GM19395 (cell line): Measurements from ENCODE around the gene LFNG.
A peak's percentile ranks its signal among the peaks of the same experiment; 100 is the strongest.
"Not testable (repeated sequence)": the region's sequence is repeated elsewhere in the genome, so short reads cannot be mapped to it uniquely, and the experiment has no call there.

ENCODE experiments used
- ATAC-seq: cut with Tn5 transposase; IDR thresholded peaks from one replicate; pipeline ENCODE4 v1.9.1; 2021; ENCODE audit warnings: mild to moderate bottlenecking, moderate library complexity; ENCODE audit not compliant: unreplicated experiment

Gene LFNG

DNA sequence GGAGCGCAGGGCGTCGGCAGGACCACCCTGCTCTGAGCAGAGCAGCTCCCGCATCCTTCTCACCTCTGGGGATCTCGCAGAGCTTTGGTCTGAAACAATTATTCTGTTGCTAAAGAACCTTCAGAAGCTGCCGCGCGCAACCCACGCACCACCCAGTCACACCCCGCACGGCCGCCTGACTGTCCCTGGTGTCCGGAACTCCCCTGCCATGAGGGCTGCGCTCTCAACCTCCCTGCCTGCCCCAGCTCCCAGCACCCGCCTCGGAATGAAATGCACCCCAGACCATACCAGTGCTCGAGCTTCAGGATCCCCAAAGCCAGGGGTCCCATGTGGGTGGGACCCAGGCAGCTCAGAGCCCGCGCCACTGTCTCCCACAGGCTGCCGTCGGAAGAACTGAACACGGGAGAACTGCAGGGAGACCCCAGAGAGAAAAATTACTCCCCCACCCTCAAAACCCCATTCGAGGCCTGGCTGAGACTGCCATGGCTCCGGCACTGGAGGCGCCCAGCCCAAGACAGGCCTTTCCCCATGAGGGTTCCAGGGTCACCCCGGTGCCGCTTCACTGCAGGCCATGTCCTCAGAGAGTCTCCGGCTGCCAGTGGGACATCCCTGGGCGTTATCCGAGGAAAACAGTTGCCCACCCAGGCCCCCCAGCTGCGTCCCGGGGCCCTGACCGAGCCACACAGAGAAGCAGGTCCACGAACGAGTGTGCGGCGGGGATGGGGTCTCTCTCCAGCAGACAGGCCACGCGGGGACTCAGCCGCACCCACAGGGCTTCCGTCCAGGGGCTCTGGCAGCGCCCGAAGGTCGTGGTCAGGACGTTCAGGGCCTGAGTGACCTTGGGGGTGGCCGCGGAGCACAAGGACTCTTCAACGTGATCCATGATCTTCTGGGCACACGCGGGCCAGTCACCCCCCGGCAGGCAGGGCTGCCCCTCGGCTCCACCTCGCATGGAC lies 23.6 kb downstream of the LFNG start:
- ATAC-seq: no peak

DNA sequence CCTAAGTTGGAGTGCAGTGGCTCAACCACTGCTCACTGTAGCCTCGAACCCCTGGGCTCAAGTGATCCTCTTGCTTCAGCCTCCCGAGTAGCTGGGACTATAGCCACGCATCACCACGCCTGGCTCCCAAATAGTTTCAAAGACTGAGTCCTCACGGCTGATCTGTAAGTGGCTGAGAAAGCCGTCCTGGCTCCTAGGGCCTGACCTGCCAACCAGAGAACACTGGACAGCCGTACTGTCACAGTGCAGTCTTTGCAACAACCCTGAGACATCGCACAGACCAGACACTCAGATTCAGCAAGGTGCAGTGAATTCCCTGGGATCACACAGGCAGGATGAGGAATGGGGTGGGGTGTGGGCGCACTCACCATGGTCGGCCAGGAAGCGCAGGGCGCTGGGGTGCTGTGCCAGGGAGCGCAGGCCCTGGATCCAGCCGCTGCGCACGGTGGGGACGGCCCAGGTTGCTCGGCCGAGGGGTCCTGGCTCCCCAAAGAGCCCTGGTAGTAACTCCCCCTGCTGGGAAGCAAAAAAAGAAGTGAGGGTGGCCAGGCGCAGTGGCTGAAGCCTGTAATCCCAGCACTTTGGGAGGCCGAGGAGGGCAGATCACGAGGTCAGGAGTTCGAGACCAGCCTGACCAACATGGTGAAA lies 25.1 kb downstream of the LFNG start:
- ATAC-seq: no peak

DNA sequence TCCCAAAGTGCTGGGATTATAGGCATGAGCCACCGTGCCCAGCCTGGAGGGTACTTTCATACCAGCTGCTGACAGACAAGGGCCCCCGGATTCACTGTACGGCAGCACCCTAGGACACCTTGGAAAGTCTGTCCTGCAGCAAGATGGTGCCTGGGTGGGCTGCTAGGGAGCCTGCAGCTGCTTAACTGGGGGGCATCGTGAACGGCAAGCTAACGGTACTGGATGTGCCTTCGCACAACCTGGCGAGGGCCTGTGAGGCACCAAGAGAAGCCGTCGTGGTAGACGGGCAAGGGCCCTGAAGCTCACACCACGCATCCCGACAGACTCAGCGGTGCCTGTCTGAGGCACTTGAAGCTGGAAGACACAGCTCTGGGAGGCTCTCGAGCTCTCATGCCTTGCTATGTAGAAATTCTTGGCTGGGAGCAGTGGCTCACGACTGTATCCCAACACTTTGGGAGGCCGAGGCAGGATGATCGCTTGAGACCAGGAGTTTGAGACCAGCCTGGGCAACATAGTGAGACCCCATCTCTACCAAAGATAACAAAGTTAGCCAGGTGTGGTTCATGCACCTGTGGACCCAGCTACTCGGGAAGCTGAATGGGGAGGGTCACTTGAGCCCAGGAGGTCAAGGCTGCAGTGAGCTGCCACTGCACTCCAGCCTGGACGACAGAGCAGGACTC lies 26.3 kb downstream of the LFNG start:
- ATAC-seq: no peak

DNA sequence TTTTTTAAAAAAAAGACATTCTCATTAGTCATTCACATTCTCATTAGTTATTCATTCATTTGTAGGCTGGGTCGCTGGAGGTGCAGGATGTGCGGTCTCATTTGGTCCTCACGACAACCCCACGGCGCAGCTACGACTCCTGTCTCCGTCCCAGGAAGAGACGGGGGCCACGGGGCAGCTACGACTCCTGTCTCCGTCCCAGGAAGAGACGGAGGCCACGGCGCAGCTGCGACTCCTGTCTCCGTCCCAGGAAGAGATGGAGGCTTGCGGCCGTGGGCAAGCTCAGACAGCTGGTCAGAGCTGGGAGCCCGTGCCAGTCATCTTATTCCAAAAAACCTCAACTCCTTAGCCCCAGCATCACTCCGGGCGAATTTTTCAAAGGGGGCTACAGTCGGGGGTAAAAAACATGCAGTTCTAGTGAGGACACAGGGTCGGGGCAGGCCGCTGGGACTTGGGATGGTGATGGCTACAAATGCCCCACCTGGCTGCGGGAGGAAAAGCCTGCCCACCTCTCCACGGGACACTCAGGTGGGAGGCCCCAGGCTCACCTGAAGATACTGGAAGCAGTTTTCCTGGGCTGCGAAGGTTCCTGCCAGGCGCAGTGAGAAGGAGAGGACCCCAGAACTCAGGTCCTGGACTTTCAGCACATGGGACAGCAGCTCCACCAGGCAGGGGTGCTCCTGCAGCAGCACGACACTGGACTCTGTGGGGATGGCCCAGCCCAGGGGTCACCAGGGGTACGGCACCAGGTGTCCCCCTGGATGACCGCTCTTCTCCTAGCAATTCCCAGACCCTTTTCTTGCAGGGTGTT lies 27.4 kb downstream of the LFNG start:
- no peak for ATAC-seq

DNA sequence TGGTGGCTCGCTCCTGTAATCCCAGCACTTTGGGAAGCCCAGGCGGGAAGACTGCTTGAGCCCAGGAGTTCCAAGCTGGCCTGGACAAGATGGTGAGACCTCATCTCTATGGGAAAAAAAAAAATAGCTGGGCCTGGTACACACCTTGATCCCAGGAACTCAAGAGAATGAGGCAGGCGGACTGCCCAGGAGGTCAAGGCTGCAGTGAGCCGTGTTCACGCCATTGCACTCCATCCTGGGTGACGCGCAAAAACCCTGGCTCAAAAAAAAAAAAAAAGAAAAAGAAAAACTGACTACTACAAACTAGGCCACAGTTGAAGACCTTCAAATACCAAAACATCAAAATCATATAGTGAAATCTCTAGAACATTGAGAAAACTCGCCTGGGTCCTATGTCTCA lies 31.8 kb downstream of the LFNG start:
- no peak for ATAC-seq

DNA sequence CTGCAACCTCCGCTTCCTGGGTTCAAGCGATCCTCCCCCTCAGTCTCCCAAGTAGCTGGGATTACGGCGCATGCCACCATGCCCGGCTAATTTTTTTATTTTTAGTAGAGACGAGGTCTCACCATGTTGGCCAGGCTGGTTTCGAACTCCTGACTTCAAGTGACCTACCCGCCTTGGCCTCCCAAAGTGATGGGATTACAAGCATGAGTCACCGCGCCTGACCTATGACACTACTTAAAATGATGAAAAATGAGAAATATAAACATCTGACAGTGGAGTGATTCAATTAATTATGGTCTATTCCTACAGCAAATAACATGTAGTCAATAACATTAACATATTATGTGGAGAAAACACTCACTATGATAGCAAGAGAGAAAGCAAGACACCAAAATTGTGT lies 33.5 kb downstream of the LFNG start:
- no peak for ATAC-seq

DNA sequence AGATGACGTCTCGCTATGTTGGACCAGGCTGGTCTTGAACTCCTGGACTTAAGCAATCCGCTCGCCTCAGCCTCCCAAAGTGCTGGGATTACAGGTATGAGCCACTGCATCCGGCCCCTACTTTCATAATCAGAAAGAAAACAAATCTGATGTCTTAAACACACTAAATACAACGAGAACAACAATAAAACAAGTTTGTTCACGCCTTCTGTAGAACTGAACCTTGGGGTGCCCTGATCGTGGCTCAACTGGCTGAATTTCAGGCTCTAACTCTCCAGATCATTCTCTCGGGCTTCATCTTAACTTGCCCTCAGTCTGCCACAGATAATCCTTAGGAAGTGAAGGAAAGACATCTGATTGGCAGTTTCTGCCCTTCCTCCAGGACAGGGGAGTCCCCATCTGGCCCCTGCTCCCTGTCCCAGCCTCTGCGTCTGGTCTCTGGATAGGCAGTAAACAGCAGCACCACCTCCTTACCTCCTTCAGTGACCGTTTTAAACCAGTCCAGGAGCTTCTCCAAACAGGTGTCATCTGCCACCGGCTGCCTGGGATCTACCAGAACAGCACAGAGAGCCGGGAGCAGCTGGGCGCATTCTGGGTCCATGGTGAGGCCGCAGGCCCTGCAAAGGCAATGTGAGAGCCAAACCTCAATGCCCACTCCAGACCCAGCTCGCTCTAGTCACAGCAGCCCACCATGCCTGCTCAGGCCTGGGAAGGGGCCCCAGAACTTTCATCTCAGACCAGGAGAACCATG lies 34.4 kb downstream of the LFNG start:
- ATAC-seq: no peak

DNA sequence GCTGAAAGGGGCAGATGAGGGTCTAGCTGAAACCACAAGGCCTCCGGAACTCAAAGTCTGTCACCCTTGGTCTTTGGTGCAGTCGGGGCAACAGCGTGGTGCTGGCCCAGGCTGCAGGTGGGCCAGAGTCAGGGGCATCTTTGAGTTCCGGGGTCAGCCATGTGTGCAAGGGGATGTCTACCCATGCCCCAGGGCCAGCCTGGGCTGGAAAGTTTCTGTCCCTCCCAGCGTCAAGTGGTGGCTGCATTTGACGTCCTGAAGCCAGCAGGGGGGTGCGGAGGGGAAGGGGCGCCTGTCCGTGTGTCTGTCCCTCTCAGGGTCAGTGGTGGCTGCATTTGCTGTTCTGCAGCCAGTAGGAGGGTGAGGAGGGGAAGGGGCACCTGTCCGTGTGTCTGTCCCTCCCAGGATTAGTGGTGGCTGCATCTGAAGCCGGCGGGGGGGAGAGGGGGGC lies 35.1 kb downstream of the LFNG start:
- ATAC-seq: no peak

DNA sequence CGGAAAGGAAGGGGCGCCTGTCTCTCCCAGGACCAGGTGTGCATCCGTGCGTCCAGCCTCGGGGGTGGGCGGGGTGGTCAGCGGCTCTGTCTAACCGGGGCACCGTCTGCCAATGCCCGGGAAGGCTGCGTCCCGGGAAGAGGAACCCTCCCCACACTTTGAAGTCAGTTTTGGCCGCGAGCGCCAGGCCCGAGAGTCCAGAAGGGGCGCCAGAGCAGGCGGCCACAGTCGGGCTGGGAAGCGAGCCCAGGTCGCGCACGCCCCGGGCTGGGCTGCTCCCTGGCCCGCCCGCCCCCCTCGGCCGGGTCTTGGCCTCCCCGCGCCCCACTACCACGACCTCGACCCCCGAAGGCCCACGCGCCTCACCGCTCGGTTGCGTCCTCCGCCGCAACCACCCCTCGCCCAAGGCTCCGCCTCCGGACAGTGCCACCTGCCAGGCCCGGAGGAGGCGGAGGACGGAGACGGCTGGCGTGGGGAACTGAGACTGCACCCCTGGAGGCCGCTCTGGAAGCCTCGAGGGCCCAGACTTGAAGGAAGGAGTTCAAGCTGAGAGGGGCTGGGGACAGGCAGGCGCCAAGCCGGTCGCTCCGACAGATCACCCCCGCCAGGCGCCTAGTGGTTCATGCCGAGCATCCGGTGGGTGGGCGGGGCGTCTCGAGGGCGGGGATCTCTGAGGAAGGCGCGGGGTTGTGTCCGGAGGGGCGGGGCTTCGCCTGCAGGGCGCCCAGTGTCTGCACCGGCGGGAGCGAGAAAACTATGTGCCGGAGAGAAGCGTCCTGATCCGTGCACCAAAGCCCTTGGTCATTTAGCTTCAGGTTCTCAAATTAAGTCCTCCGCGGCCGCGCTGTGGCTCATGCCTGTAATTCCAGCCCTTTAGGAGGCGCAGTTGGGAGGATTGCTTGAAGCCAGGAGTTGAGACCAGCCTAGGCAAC lies 35.8 kb downstream of the LFNG start, which contains the start of gene BRAT1:
TSS of gene BRAT1 (minus strand) at position 404 of the 932 bp plus-strand sequence. CDS start 1,093 bp downstream, outside the sequence.
- peak; percentile 68 for ATAC-seq

DNA sequence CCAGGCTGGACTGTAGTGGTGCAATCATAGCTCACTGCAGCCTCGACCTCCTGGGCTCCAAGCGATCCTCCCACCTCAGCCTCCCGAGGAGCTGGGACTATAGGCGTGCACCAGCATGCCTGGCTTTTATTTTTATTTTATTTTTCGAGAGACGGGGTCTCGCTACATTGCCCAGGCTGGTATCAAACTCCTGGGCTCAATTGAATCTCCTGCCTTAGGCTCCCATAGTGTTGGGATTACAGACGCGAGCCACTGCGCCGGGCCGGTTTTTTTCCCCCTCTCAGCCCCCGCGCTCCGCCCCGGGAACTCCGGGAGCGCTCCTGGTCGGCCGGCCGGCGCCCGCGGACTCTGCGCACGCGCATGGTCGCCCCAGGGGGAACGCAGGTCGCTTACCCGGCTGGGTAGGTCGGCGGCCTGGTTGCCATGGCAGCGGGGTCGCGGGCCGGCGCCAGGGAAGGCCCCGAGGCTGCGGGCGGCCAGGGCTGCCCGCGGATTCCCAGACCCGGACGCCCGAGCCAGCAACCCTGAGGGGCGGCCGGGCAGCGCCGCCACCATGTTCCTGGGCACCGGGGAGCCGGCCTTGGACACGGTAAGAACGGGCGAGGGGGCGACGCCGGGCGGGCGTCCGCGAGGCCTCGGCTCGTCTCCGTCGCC lies 39.2 kb downstream of the LFNG start, which contains the start of gene IQCE:
TSS of gene IQCE (plus strand) at position 351 of the 654 bp plus-strand sequence. CDS start at position 554, 203 bp downstream.
- peak; percentile 48 for ATAC-seq

DNA sequence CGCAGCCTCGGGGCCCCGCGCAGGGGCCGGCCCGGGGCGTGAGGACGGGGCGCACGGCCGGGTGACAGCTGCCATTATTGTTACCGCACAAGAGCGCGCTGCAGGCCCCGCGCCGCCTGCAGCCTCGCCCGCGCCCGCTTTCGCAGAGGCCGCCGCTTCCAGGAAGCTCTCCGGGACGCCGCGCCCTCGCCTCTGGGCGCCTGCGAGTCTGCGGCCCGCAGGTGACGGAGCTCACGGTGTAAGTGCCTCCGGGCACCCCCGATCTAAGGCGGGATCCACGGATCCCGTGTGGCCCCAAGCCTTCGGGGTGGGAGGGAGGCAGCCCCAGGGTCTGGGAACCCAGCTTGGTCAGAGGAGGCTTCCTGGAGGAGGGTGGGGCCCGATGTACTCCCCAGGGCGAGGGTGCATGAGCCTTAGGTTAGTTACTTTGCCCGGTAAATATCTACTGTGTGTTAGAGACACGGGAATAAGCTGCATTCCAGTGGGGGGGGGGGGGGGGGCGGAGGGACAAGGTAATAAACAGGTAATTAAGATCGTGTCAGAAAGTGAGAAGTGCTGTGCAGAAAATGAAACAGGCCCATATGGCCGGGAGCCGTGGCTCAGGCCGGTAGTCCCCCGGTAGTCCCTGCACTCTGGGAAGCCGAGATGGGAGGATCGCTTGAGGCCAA lies 39.8 kb downstream of the LFNG start:
- ATAC-seq: peak; percentile 3

DNA sequence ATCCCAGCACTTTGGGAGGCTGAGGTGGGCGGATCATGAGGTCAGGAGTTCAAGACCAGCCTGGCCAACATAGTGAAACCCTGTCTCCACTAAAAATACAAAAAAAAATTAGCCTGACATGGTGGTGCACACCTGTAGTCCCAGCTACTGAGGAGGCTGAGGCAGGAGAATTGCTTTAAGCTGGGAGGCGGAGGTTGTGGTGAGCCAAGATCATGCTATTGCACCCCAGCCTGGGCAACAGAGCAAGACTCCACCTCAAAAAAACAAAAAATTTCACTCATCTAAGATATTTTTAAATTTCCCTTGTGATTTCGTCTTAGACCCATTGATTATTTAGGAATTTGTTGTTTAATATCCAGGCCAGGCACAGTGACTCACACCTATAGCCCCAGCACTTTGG lies 44.4 kb downstream of the LFNG start:
- not testable (repeated sequence) for ATAC-seq

DNA sequence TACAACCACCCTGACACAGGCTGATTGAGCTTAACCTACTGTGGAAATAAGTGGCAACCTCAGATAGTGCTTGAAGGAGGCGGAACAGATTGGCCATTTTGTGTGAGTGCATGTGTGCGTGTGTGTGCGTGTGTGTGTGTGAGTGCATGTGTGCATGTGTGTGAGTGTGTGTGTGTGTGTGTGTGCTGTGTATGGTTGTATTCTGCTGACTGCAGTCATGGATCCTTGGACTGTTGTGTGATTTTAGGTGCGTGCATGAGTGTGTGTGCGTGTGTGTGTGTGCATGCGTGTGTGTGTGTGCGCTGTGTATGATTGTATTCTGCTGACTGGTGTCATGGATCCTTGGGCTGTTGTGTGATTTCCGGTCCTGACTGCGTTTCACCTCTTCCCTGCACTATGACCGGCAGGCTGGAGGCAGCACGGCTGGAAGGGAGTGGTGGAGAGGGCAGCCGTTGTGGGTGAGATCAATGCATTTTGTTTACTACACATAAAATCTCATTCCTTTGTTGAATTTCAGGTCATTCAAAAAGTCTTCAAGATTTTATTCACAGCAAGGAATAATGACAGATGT lies 45.5 kb downstream of the LFNG start:
- ATAC-seq: no peak

DNA sequence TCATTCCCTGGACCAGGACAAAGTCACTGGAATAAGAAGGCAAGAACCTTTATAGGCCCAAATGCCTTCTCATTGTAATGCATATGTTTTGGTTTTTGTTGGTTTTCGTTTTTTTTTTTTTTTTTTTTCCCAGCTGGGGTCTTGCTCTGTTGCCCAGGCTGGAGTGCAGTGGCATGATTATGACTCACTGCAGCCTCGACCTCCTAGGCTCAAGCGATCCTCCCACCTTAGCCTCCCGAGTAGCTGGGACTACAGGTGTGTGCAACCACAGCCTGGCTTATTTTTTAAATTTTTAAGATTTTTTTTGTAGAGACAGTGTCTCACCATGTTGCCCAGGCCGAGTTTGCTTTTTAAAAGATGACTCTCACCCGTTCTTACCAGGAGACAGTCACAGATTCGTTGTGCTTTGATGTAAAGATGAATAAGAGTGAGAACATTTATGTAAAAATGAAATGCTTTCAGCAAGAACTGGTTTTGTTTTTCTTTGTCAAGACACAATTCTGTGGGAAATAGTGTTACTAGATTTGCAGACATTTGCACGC lies 46.8 kb downstream of the LFNG start:
- ATAC-seq: peak; percentile 35

DNA sequence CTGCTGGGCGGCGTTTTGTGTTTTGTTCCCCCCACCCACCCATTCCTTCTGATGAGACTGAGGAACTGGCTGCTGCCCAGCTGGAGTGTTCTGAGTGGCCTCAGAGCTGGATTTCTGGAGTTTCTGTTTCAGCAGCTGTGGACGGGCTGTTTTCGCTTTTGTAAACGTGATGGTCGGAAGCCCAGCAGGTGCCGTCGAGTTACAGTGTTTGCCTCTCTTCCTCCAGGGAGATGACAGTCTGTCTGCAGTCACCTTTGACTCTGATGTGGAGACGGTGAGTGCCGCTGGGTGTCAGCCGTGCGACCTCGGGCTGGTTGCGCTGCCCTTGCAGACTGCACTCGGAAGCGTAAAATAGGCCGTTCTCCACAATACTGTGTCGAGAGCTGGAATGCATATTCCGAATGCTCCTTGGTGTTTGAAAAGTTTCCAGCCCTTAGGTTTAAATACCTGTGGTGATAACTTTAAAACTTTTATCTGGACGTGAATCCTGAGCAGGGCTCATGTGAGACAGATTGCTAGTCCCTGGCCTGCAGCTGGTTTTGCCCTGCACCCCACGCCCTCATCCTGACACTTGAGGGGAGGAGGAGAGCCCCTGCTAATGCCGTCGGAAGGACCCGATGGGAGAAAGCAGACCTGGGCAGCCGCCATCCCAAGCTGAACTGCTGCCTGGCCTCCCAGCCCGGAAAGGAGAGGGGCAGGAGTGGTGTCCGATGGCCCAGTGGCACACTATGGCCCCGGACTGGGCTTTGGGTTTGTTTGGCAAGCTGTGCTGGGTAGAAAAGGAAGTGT lies 47.5 kb downstream of the LFNG start:
- peak; percentile 91 for ATAC-seq

DNA sequence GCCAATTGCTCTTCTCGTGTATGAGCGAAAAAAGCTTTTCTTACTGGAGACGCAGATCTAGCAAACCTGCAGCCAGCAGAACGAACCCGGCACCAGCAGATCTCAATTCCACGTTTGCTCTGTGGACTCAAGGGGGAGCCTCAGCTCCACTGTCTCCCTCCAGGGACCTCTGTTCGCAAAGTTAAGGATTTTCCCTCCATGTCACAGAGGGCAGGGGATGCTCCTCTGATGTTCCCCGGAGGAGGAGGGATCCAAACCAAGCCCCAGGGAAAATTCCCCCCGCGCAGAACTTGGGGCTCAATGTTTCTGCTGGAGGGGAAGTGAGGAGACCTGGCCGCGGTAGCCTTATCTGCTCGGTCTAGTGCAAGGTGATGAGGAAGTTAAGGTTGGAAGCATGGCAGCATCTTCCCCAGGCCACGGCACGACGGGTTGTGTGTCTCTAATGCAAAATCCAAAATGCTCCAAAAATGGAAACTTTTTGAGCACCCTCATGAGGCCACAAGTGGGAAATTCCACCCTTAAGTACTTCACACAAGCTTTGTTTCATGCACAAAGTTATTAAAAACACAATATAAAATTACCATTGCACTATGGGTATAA lies 48.2 kb downstream of the LFNG start:
- no peak for ATAC-seq
